ENCODE measurements around the gene FGF1.
"Not testable (repeated sequence)": the region's sequence is repeated elsewhere in the genome, so short reads cannot be mapped to it uniquely, and the experiment has no call there.

FGF1 gene

GRCh38 chr5:142667831-142668230, 18.1 kb downstream of the FGF1 start:
- no peak for DNase-seq

DNA sequence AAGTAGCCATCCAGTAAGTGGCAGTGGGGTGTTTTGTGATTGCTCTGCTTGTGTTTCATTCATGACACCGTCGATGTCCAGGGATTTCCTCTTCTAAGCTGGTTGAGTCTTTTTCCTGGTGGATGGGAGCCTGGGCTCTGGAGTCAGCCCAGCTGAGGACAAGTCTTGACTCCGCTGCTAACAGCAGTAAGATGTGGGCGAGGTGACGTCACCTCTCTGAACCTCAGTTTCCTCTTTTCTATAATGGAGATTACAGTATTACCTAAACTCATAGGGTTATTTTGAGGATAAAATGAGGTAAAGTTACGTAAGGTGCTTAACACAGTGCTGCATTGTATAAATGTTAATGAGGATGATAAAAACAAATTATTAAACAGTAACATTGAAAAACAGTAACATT, 21.3 kb downstream of the FGF1 start:
- DNase-seq, result no peak

GRCh38 chr5:142664067-142664466, 21.8 kb downstream of the FGF1 start:
- no peak for DNase-seq

- no peak for DNase-seq
Observed at GRCh38 chr5:142663246-142663645, 22.6 kb downstream of the FGF1 start.

DNA sequence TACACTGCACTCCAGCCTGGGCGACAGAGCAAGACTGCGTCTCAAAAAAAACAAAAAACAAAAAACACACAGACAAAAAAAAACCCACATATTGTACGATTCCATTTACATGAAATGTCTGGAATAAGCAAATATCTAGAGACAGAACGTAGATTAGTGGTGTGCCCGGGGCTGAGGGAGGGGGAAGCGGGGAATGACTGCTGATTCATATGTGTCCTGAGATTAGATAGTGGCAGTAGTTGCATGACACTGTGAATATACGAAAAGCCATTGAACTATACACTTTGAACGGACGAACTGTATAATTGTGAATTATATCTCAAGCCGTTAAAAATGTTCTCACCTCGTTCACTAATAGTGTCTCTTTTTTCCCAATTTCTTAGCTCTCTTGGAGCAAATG, 23.9 kb downstream of the FGF1 start:
- DNase-seq, result no peak

- no peak for DNase-seq
Observed at GRCh38 chr5:142661143-142661542, 24.7 kb downstream of the FGF1 start.

- no peak for DNase-seq
Observed at GRCh38 chr5:142660731-142661130, 25.2 kb downstream of the FGF1 start.

- DNase-seq, result no peak
Observed at GRCh38 chr5:142660196-142660595, 25.7 kb downstream of the FGF1 start.

GRCh38 chr5:142659405-142659804, 26.5 kb downstream of the FGF1 start:
- no peak for DNase-seq

DNA sequence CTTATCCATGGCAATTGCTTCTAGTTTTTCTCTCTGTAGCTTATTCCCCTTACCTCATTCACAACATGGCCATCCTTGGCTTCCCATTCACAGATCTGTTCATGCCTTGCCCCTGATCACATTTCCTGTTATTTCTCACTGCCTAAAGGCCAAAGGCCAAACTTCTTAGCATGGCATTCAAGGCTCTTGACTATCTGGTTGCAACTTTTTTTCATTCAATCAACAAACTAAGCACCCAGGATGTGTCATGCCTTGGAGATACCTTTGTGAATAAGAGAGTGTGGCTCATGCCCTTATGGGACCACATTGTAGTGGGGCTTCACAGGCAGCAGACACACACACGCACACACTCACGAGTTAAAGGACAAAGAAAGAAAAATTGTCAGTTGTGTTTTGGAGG, 27.6 kb downstream of the FGF1 start:
- DNase-seq, result no peak

DNA sequence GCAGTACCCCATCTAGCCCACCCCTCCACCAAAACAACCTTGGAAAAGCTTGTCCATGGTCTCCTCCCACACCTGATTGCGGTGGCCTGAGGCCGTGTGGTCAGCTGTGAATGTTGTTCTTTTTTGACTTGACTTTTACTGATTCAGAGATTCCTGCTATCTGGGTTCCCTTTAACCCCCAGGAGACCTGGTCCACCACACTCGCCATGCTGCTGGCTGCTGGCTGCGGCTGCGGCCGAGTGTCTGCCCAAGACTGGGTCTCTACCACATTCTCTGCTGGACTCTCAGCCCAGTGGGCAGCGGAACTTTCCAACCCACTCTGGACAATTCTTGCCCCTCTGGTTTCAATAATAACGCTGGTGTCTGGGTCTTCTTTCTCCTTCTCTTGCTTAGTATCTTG, 28.4 kb downstream of the FGF1 start:
- DNase-seq, result no peak

DNA sequence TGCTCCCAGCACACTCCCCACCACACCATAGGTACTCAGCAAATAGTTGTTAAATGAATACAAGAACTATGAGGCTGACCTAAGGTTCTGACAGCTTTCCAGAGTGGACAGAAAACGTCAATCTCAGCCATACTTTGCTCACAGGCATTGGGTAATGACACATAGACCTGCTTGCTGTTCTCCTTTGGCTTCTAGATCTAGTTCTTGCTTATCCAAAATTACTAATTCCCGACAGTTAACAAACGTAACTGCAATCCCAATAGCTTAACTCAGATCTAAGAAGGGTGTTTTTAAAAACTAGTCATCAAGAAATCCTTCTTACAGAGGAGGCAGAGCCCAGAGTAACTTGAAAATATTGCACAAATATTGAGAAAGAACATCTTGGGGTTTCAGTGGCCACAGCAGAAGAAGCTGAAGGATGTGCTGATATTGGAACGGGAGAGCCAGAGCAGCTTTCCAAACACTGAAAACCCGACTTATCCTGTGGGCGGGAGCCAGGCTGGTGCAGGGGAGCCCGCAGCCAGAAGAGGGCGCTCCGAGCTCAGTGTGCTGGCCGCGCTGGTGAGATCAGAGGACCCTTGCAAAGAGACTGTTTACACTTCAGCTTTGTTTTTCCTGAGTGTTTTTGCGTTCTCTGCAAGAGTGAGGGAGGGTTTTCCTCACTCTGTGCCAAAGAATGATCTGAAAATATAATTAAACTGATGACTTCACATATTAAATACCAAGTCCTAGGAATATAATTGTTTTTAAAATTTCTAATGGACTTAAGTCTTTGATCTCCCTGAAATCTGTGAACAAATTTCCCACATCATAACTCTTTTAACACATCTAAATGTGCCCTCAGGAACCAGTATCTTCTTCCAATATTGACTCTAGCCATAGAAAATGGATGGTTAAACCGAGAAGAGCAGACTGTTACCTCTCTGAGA, 30.3 kb downstream of the FGF1 start:
- peak; percentile 74 for DNase-seq

- no peak for DNase-seq
Observed at GRCh38 chr5:142654578-142655058, 31.3 kb downstream of the FGF1 start.

GRCh38 chr5:142653321-142653720, 32.6 kb downstream of the FGF1 start:
- no peak for DNase-seq

- no peak for DNase-seq
Observed at GRCh38 chr5:142652563-142652962, 33.3 kb downstream of the FGF1 start.

- DNase-seq, result no peak
Observed at GRCh38 chr5:142650881-142651280, 35.0 kb downstream of the FGF1 start.

DNA sequence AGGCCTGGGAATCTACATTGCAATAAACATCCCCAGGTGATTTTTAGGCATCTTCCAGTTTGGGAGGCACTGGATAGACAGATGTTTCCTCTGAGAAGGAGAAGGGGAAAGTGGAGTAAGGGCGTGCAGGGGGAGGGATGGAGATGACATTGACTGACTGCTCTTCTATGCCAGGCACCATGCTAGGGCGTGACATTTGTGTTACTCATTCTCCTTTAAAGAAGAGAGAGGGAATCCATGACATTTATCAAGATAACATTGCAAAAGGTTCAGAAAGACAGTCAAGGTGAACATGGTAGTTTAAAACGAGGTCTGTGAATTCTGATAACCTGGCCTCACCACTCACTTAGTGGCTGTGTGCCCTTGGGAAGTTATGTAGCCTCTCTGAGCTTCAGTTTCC, 35.8 kb downstream of the FGF1 start:
- DNase-seq, result no peak

DNA sequence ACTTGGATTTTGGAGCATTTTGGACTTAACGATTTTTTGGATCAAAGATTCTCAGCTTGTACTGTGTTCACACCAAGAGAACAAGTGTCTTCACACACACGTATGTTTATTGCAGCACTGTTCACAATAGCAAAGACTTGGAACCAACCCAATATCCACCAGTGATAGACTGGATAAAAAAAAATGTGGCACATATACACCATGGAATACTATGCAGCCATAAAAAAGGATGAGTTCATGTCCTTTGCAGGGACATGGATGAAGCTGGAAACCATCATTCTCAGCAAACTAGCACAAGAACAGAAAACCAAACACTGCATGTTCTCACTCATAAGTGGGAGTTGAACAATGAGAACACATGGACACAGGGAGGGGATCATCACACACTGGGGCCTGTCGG, 37.8 kb downstream of the FGF1 start:
- DNase-seq, result not testable (repeated sequence)

DNA sequence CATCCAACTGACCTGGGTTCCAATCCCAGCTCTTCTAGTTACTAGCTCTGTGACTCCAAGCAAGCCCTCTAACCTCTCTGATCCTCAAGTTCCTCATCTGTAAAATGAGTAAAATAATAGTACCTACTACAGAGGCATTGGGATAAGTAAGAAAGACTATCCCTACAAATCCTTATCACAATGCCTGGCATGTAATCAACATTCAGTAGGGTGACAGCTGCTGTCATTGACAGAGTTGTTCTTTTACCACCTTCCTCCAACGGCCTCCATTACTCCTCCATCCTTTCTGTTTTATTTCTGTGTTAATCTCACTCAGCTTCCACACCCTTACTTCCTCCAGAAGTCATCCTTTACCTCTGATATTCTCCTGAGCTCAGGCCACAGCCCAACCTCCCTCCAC, 40.4 kb downstream of the FGF1 start:
- DNase-seq, result no peak

- no peak for DNase-seq
Observed at GRCh38 chr5:142644640-142645361, 41.1 kb downstream of the FGF1 start.

- no peak for DNase-seq
Observed at GRCh38 chr5:142644127-142644526, 41.8 kb downstream of the FGF1 start.

- DNase-seq, result no peak
Observed at GRCh38 chr5:142643634-142644033, 42.3 kb downstream of the FGF1 start.

GRCh38 chr5:142642427-142642826, 43.5 kb downstream of the FGF1 start:
- no peak for DNase-seq

DNA sequence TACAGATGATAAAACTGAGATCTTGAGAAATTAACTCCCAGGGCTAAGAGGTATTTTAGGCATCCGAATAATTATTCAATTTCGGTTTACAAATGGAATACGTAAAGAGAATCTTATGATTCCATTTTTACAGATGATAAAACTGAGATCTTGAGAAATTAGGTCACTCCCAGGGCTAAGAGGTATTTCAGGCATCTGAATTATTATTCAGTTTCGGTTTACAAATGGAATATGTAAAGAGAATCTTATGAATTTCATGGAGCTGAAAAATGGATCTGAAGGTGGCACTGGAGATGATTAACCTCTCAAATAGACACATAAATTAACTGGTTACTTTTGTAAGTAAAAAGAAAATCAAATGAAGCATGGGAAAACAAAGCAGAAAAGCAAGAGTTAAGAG, 44.2 kb downstream of the FGF1 start:
- no peak for DNase-seq

Data from activated T-cell treated with anti-CD3 and anti-CD28 coated beads, Interleukin-2, amount 50 U/mL, for 1 hour (primary cell).